Measurements from ENCODE around the gene WIPF3.

The WIPF3 gene

GRCh38 chr7:29779017-29779416 is 27.3 kb upstream of the WIPF3 start:
- TF ChIP-seq ISL1 (CRISPR knock-in tag; IDR thresholded peaks at IDR 0.05) (no peak), CREB5 (CRISPR knock-in tag; IDR thresholded peaks at IDR 0.05; ENCODE audit: low read depth) (no peak), ESRRG (CRISPR knock-in tag; IDR thresholded peaks at IDR 0.05) (no peak)
- ATAC-seq, result no peak

GRCh38 chr7:29780346-29780745 is 26.0 kb upstream of the WIPF3 start:
- no peak for ATAC-seq
- TF ChIP-seq ARNTL (CRISPR knock-in tag; IDR thresholded peaks at IDR 0.05; ENCODE audit: borderline replicate concordance, low read depth) (no peak), ZNF565 (CRISPR knock-in tag; conservative IDR thresholded peaks at IDR 0.05; ENCODE audit: low read depth) (no peak), PATZ1 (CRISPR knock-in tag; IDR thresholded peaks at IDR 0.05; ENCODE audit: borderline replicate concordance) (no peak)

- TF ChIP-seq ZNF565 (CRISPR knock-in tag; conservative IDR thresholded peaks at IDR 0.05; ENCODE audit: low read depth) (no peak), ZC3H10 (CRISPR knock-in tag; IDR thresholded peaks at IDR 0.05) (no peak), CSRNP3 (CRISPR knock-in tag; IDR thresholded peaks at IDR 0.05) (no peak), OSR1 (CRISPR knock-in tag; IDR thresholded peaks at IDR 0.05) (no peak), RARB (CRISPR knock-in tag; IDR thresholded peaks at IDR 0.05) (no peak), BACH2 (CRISPR knock-in tag; IDR thresholded peaks at IDR 0.05; ENCODE audit: borderline replicate concordance) (no peak), ZNF8 (CRISPR knock-in tag; IDR thresholded peaks at IDR 0.05) (no peak), SNAI2 (CRISPR knock-in tag; IDR thresholded peaks at IDR 0.05) (no peak), GLIS3 (CRISPR knock-in tag; IDR thresholded peaks at IDR 0.05) (no peak), ZNF70 (CRISPR knock-in tag; IDR thresholded peaks at IDR 0.05) (no peak), ISL1 (CRISPR knock-in tag; IDR thresholded peaks at IDR 0.05) (no peak)
- no peak for ATAC-seq
Observed at GRCh38 chr7:29783671-29784070, 22.6 kb upstream of the WIPF3 start.

- ATAC-seq, result no peak
- TF ChIP-seq ZFP30 (CRISPR knock-in tag; IDR thresholded peaks at IDR 0.05) (no peak), TSHZ2 (CRISPR knock-in tag; IDR thresholded peaks at IDR 0.05) (no peak), PATZ1 (CRISPR knock-in tag; IDR thresholded peaks at IDR 0.05; ENCODE audit: borderline replicate concordance) (no peak), ZNF8 (CRISPR knock-in tag; IDR thresholded peaks at IDR 0.05) (no peak), ARNTL (CRISPR knock-in tag; IDR thresholded peaks at IDR 0.05; ENCODE audit: borderline replicate concordance, low read depth) (no peak), TOX (CRISPR knock-in tag; IDR thresholded peaks at IDR 0.05; ENCODE audit: borderline replicate concordance) (no peak), CSRNP3 (CRISPR knock-in tag; IDR thresholded peaks at IDR 0.05) (no peak), CREB5 (CRISPR knock-in tag; IDR thresholded peaks at IDR 0.05; ENCODE audit: low read depth) (no peak), BACH2 (CRISPR knock-in tag; IDR thresholded peaks at IDR 0.05; ENCODE audit: borderline replicate concordance) (no peak), RARB (CRISPR knock-in tag; IDR thresholded peaks at IDR 0.05) (no peak), ZFP3 (CRISPR knock-in tag; IDR thresholded peaks at IDR 0.05) (no peak), GLIS3 (CRISPR knock-in tag; IDR thresholded peaks at IDR 0.05) (no peak), ZC3H10 (CRISPR knock-in tag; IDR thresholded peaks at IDR 0.05) (no peak), ZNF70 (CRISPR knock-in tag; IDR thresholded peaks at IDR 0.05) (no peak), ISL1 (CRISPR knock-in tag; IDR thresholded peaks at IDR 0.05) (no peak), ZNF565 (CRISPR knock-in tag; conservative IDR thresholded peaks at IDR 0.05; ENCODE audit: low read depth) (no peak), SNAI2 (CRISPR knock-in tag; IDR thresholded peaks at IDR 0.05) (no peak), ESRRG (CRISPR knock-in tag; IDR thresholded peaks at IDR 0.05) (no peak)
Observed at GRCh38 chr7:29793507-29793906, 12.8 kb upstream of the WIPF3 start.

All from SK-N-SH treated with all-trans-retinoic acid at 6 μM for 48 hours (cell line).